WTC11 (cell line): ENCODE results near the gene ADAP1. TPM values are rescaled to one million over a fixed set of nuclear protein-coding genes. Genes with fewer than 3 reads are reported as not detected.
A peak's percentile ranks its signal among the peaks of the same experiment; 100 is the strongest.

ENCODE experiments used
- ATAC-seq: fragments of 200-7000 bp; cut with Tn5 transposase; 2 replicates; pipeline ENCODE4 v1.10.0; 2021; ENCODE audit warnings: mild to moderate bottlenecking, moderate library complexity
- CTCF ChIA-PET: fragments of 300-600 bp; sonication (Branson Sonifier 250); formaldehyde crosslinking; loops from one replicate; lab custom pipeline; 2021; ENCODE audit warnings: antibody characterized with exemption; lab: Charles Lee
- POLR2A ChIA-PET: fragments of 350-600 bp; sonication (Branson Sonifier 250); formaldehyde crosslinking; loops from one replicate; lab custom pipeline; 2021; ENCODE audit warnings: antibody characterized with exemption; lab: Charles Lee
- DNase-seq: peaks from one replicate; pipeline ENCODE4 v3.0.0; 2021; ENCODE audit warnings: low spot score
- H3K27ac Mint-ChIP-seq: 2 replicates; pipeline ENCODE4 v1.8.0; 2021; ENCODE audit warnings: mixed read lengths
- H3K27me3 Mint-ChIP-seq: 2 replicates; pipeline ENCODE4 v1.8.0; 2021; ENCODE audit warnings: low read depth, mild to moderate bottlenecking, moderate library complexity, mixed read lengths
- H3K36me3 Mint-ChIP-seq: 2 replicates; pipeline ENCODE4 v1.8.0; 2021; ENCODE audit warnings: mixed read lengths
- H3K4me1 Mint-ChIP-seq: 2 replicates; pipeline ENCODE4 v1.8.0; 2022; ENCODE audit warnings: mixed read lengths
- H3K4me3 Mint-ChIP-seq: 2 replicates; pipeline ENCODE4 v1.8.0; 2021; ENCODE audit warnings: mild to moderate bottlenecking, moderate library complexity, mixed read lengths
- H3K9me3 Mint-ChIP-seq: 2 replicates; pipeline ENCODE4 v1.8.0; 2021; ENCODE audit warnings: mixed read lengths
- CDX4 ChIP-seq: fragments of 250-450 bp; sonication (Bioruptor Pico); IDR thresholded peaks from 2 replicates; pipeline ENCODE4 v1.9.0; 2021; ENCODE audit warnings: moderate library complexity, mild to moderate bottlenecking, inconsistent platforms, borderline replicate concordance
- ERG ChIP-seq: fragments of 250-450 bp; sonication (Bioruptor Pico); IDR thresholded peaks from 2 replicates; pipeline ENCODE4 v1.8.0; 2021; ENCODE audit warnings: mild to moderate bottlenecking
- ETV6 ChIP-seq: sonication (generic); formaldehyde crosslinking; IDR thresholded peaks from 2 replicates; pipeline ENCODE4 v1.8.1; 2022; ENCODE audit warnings: mild to moderate bottlenecking, missing genetic modification reagents
- FOXP4 ChIP-seq: sonication (generic); formaldehyde crosslinking; IDR thresholded peaks from 2 replicates; pipeline ENCODE4 v1.8.0; 2022; ENCODE audit warnings: mild to moderate bottlenecking, missing genetic modification reagents
- JAZF1 ChIP-seq: fragments of 250-450 bp; sonication (Bioruptor Pico); IDR thresholded peaks from 2 replicates; pipeline ENCODE4 v1.9.0; 2021; ENCODE audit warnings: moderate library complexity, mild to moderate bottlenecking, inconsistent platforms
- NFATC4 ChIP-seq: fragments of 250-450 bp; sonication (Bioruptor Pico); IDR thresholded peaks from 2 replicates; pipeline ENCODE4 v1.9.0; 2021; ENCODE audit warnings: mild to moderate bottlenecking
- RORB ChIP-seq: fragments of 250-450 bp; sonication (Bioruptor Pico); IDR thresholded peaks from 2 replicates; pipeline ENCODE4 v1.9.0; 2021; ENCODE audit warnings: mild to moderate bottlenecking
- TP53 ChIP-seq: sonication (generic); formaldehyde crosslinking; IDR thresholded peaks from 2 replicates; pipeline ENCODE4 v1.8.1; 2023; ENCODE audit warnings: mild to moderate bottlenecking, missing genetic modification reagents
- total RNA-seq: library from RNA; stranded (reverse); gene quantifications from 3 replicates; pipeline ENCODE4 v1.2.3, GENCODE V29; 2021
- TF ChIP-seq, protein P1 (sequence below): sonication (generic); formaldehyde crosslinking; IDR thresholded peaks from 2 replicates; pipeline ENCODE4 v1.8.1; 2023; ENCODE audit warnings: mild to moderate bottlenecking, moderate library complexity, missing genetic modification reagents
- TF ChIP-seq, protein P2 (sequence below): sonication (generic); formaldehyde crosslinking; IDR thresholded peaks from 2 replicates; pipeline ENCODE4 v1.8.0; 2022; ENCODE audit warnings: mild to moderate bottlenecking, missing genetic modification reagents
- TF ChIP-seq, protein P3 (sequence below): sonication (generic); formaldehyde crosslinking; IDR thresholded peaks from 2 replicates; pipeline ENCODE4 v1.8.1; 2023; ENCODE audit warnings: mild to moderate bottlenecking, missing genetic modification reagents, borderline replicate concordance
- TF ChIP-seq, protein P4 (sequence below): sonication (generic); formaldehyde crosslinking; IDR thresholded peaks from 2 replicates; pipeline ENCODE4 v1.8.1; 2022; ENCODE audit warnings: low read depth, mild to moderate bottlenecking, moderate library complexity, missing genetic modification reagents, borderline replicate concordance
- TF ChIP-seq, protein P5 (sequence below): sonication (generic); formaldehyde crosslinking; IDR thresholded peaks from 2 replicates; pipeline ENCODE4 v1.8.1; 2022; ENCODE audit warnings: missing genetic modification reagents, borderline replicate concordance
- TF ChIP-seq, protein P6 (sequence below): fragments of 250-450 bp; sonication (Bioruptor Pico); IDR thresholded peaks from 2 replicates; pipeline ENCODE4 v2.1.2; 2022; ENCODE audit warnings: mild to moderate bottlenecking, moderate library complexity

Gene ADAP1
- total RNA-seq, 1 experiment from 2014 or later, result 4.3 TPM

- TF ChIP-seq, protein P1, sequence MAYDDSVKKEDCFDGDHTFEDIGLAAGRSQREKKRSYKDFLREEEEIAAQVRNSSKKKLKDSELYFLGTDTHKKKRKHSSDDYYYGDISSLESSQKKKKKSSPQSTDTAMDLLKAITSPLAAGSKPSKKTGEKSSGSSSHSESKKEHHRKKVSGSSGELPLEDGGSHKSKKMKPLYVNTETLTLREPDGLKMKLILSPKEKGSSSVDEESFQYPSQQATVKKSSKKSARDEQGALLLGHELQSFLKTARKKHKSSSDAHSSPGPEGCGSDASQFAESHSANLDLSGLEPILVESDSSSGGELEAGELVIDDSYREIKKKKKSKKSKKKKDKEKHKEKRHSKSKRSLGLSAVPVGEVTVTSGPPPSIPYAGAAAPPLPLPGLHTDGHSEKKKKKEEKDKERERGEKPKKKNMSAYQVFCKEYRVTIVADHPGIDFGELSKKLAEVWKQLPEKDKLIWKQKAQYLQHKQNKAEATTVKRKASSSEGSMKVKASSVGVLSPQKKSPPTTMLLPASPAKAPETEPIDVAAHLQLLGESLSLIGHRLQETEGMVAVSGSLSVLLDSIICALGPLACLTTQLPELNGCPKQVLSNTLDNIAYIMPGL (CRISPR knock-in tag), result no peak
- no peak for TF ChIP-seq RORB (CRISPR knock-in tag)
- no peak for TF ChIP-seq JAZF1 (CRISPR knock-in tag)
- TF ChIP-seq, protein P2, sequence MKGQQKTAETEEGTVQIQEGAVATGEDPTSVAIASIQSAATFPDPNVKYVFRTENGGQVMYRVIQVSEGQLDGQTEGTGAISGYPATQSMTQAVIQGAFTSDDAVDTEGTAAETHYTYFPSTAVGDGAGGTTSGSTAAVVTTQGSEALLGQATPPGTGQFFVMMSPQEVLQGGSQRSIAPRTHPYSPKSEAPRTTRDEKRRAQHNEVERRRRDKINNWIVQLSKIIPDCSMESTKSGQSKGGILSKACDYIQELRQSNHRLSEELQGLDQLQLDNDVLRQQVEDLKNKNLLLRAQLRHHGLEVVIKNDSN (CRISPR knock-in tag), result no peak
- TF ChIP-seq, protein P3, sequence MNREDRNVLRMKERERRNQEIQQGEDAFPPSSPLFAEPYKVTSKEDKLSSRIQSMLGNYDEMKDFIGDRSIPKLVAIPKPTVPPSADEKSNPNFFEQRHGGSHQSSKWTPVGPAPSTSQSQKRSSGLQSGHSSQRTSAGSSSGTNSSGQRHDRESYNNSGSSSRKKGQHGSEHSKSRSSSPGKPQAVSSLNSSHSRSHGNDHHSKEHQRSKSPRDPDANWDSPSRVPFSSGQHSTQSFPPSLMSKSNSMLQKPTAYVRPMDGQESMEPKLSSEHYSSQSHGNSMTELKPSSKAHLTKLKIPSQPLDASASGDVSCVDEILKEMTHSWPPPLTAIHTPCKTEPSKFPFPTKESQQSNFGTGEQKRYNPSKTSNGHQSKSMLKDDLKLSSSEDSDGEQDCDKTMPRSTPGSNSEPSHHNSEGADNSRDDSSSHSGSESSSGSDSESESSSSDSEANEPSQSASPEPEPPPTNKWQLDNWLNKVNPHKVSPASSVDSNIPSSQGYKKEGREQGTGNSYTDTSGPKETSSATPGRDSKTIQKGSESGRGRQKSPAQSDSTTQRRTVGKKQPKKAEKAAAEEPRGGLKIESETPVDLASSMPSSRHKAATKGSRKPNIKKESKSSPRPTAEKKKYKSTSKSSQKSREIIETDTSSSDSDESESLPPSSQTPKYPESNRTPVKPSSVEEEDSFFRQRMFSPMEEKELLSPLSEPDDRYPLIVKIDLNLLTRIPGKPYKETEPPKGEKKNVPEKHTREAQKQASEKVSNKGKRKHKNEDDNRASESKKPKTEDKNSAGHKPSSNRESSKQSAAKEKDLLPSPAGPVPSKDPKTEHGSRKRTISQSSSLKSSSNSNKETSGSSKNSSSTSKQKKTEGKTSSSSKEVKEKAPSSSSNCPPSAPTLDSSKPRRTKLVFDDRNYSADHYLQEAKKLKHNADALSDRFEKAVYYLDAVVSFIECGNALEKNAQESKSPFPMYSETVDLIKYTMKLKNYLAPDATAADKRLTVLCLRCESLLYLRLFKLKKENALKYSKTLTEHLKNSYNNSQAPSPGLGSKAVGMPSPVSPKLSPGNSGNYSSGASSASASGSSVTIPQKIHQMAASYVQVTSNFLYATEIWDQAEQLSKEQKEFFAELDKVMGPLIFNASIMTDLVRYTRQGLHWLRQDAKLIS (CRISPR knock-in tag), result no peak
- TF ChIP-seq ERG, result no peak
- no peak for TF ChIP-seq CDX4 (CRISPR knock-in tag)
- TF ChIP-seq, protein P4, sequence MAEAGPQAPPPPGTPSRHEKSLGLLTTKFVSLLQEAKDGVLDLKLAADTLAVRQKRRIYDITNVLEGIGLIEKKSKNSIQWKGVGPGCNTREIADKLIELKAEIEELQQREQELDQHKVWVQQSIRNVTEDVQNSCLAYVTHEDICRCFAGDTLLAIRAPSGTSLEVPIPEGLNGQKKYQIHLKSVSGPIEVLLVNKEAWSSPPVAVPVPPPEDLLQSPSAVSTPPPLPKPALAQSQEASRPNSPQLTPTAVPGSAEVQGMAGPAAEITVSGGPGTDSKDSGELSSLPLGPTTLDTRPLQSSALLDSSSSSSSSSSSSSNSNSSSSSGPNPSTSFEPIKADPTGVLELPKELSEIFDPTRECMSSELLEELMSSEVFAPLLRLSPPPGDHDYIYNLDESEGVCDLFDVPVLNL (CRISPR knock-in tag), result no peak
- TF ChIP-seq, protein P5, sequence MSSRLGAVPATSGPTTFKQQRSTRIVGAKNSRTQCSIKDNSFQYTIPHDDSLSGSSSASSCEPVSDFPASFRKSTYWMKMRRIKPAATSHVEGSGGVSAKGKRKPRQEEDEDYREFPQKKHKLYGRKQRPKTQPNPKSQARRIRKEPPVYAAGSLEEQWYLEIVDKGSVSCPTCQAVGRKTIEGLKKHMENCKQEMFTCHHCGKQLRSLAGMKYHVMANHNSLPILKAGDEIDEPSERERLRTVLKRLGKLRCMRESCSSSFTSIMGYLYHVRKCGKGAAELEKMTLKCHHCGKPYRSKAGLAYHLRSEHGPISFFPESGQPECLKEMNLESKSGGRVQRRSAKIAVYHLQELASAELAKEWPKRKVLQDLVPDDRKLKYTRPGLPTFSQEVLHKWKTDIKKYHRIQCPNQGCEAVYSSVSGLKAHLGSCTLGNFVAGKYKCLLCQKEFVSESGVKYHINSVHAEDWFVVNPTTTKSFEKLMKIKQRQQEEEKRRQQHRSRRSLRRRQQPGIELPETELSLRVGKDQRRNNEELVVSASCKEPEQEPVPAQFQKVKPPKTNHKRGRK, result no peak
- TF ChIP-seq, all 79 proteins: peak for 0
Observed at GRCh38 chr7:889025-889390, 65.5 kb downstream of the ADAP1 start (continued).

GRCh38 chr7:888081-889024 is 66.1 kb downstream of the ADAP1 start:
- Mint-ChIP-seq H3K9me3 (no peaks in the 10 kb centered on the region), H3K4me1 (0 out of 2 replicates have a peak, but pooled peaks cover 4% of the 10 kb centered on the region), H3K36me3 (peaks cover 40% of the 10 kb centered on the region), H3K27me3 (no peaks in the 10 kb centered on the region), H3K27ac (peak overlapping the region; percentile 74; the same call in 1 of the 2 replicates), H3K4me3 (no peak overlapping the region)
- ChIA-PET CTCF (no interaction called here), POLR2A (no interaction called here)
- ATAC-seq, result no peak
- no peak for DNase-seq
- TF ChIP-seq NFATC4 (CRISPR knock-in tag) (no peak), TP53 (no peak), ETV6 (no peak), FOXP4 (CRISPR knock-in tag) (no peak)
- TF ChIP-seq, protein P6, sequence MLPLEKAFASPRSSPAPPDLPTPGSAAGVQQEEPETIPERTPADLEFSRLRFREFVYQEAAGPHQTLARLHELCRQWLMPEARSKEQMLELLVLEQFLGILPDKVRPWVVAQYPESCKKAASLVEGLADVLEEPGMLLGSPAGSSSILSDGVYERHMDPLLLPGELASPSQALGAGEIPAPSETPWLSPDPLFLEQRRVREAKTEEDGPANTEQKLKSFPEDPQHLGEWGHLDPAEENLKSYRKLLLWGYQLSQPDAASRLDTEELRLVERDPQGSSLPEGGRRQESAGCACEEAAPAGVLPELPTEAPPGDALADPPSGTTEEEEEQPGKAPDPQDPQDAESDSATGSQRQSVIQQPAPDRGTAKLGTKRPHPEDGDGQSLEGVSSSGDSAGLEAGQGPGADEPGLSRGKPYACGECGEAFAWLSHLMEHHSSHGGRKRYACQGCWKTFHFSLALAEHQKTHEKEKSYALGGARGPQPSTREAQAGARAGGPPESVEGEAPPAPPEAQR (CRISPR knock-in tag), result no peak
- TF ChIP-seq, protein P3 (CRISPR knock-in tag), result no peak
